CD4-positive, CD25-positive, alpha-beta regulatory T cell (primary cell): ENCODE results near the gene MIPEP. TPM values are rescaled to one million over a fixed set of nuclear protein-coding genes. Genes with fewer than 3 reads are reported as not detected.

Source experiments
- ATAC-seq, 2 donors: fragments of 150-1000 bp; cut with Tn5 transposase; one replicate each; pipeline ENCODE4 v1.10.0; 2021; ENCODE audit warnings: low read depth in 2 of 2, moderate number of reproducible peaks in 2 of 2, moderate library complexity in 1 of 2
- DNase-seq, 3 donors: peaks; one replicate each; pipeline versions ENCODE4 v3.0.0 to v3.0.0-alpha.2; 2012 to 2022; ENCODE audit warnings: mixed read lengths in 1 of 3
- H3K27ac ChIP-seq: one replicate; pipeline ENCODE4 v1.7.0; 2013; ENCODE audit warnings: mild to moderate bottlenecking, low read length; ENCODE audit not compliant: insufficient read depth, poor library complexity, severe bottlenecking
- H3K27me3 ChIP-seq: one replicate; pipeline ENCODE4 v1.7.0; 2013; ENCODE audit warnings: low read length; ENCODE audit not compliant: control insufficient read depth, insufficient read depth
- H3K36me3 ChIP-seq: one replicate; pipeline ENCODE4 v1.7.0; 2013; ENCODE audit warnings: mild to moderate bottlenecking, low read length, moderate library complexity; ENCODE audit not compliant: control insufficient read depth, insufficient read depth
- H3K4me1 ChIP-seq: 2 replicates; pipeline ENCODE4 v1.7.0; 2013; ENCODE audit warnings: mild to moderate bottlenecking, low read length; ENCODE audit not compliant: insufficient read depth, control insufficient read depth, poor library complexity, severe bottlenecking
- H3K4me3 ChIP-seq: one replicate; pipeline ENCODE4 v1.7.0; 2013; ENCODE audit warnings: low read depth, mild to moderate bottlenecking, low read length, moderate library complexity
- H3K9me3 ChIP-seq, 2 experiments: 1 replicate in 1 of 2; 2 replicates in 1 of 2; pipeline ENCODE4 v1.7.0; 2013; ENCODE audit warnings: low read length in 2 of 2, mild to moderate bottlenecking in 1 of 2, moderate library complexity in 1 of 2; ENCODE audit not compliant: control insufficient read depth in 2 of 2
- H3K27ac Mint-ChIP-seq, 3 donors: one replicate each; pipeline ENCODE4 v1.8.0; 2020 to 2022; ENCODE audit warnings: mild to moderate bottlenecking in 3 of 3, mixed read lengths in 3 of 3, moderate library complexity in 2 of 3
- H3K27me3 Mint-ChIP-seq: one replicate; pipeline ENCODE4 v1.8.0; 2022; ENCODE audit warnings: mild to moderate bottlenecking, mixed read lengths
- H3K36me3 Mint-ChIP-seq: one replicate; pipeline ENCODE4 v1.8.0; 2020; ENCODE audit warnings: mixed read lengths
- H3K4me1 Mint-ChIP-seq, 4 donors: one replicate each; pipeline ENCODE4 v1.8.0; 2020 to 2022; ENCODE audit warnings: mixed read lengths in 4 of 4, mild to moderate bottlenecking in 1 of 4
- H3K4me3 Mint-ChIP-seq, 4 donors: one replicate each; pipeline ENCODE4 v1.8.0; 2020 to 2022; ENCODE audit warnings: mild to moderate bottlenecking in 4 of 4, mixed read lengths in 4 of 4, moderate library complexity in 3 of 4
- H3K9me3 Mint-ChIP-seq, 7 donors: one replicate each; pipeline ENCODE4 v1.8.0; 2020 to 2022; ENCODE audit warnings: mixed read lengths in 7 of 7, mild to moderate bottlenecking in 3 of 7, moderate library complexity in 2 of 7
- polyA plus RNA-seq, 4 donors: library from polyadenylated mRNA; unstranded; fragments of 300-500 nt; fragmentation: Illumina TruSeq; gene quantifications; one replicate each; pipeline ENCODE4 v1.2.3, GENCODE V29; 2021
- total RNA-seq: library from RNA; stranded (reverse); gene quantifications from one replicate; pipeline ENCODE4 v1.2.3, GENCODE V29; 2022

Gene MIPEP
- total and polyA plus RNA-seq, 5 donors from 2014 or later = 4.9 to 22.0 (median 19.3) TPM

DNA sequence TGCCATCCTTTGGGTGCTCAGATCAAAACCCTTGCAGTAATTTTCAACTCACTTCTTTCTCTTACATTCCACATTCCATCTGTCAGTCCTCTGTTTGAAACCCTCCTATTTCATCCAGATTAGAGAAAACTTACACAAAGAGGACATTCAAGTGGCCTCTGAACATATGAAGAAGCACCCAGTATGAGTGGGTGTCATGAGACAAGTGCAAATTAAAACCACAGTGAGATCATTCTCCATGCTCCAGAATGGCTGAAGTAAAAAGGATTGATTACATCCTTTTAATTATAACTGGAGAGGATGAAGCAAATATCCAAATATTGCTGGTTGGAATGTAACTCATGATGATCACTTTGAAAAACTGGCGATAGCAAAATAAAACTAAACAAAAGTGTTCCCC, 96.5 kb downstream of the MIPEP start:
- peaks cover 0 to 3% (median 0%) of the 10 kb centered on the region in 7 donors for H3K9me3 Mint-ChIP-seq
- H3K9me3 ChIP-seq = no peaks in the 10 kb centered on the region
- H3K36me3 Mint-ChIP-seq = peaks cover 13% of the 10 kb centered on the region
- no peaks in the 10 kb centered on the region for H3K27me3 ChIP-seq
- ATAC-seq (no peak), DNase-seq (no peak)
- H3K4me3 ChIP-seq = no peak overlapping the region
- no peak overlapping the region for H3K27ac Mint-ChIP-seq
- H3K27me3 Mint-ChIP-seq = no peaks in the 10 kb centered on the region
- no peak overlapping the region for H3K4me3 Mint-ChIP-seq
- H3K27ac ChIP-seq = no peak overlapping the region
- H3K36me3 ChIP-seq = no peaks in the 10 kb centered on the region
- peaks cover 12% of the 10 kb centered on the region for H3K4me1 ChIP-seq
- peaks cover 6 to 31% (median 19%) of the 10 kb centered on the region in 4 donors for H3K4me1 Mint-ChIP-seq

DNA sequence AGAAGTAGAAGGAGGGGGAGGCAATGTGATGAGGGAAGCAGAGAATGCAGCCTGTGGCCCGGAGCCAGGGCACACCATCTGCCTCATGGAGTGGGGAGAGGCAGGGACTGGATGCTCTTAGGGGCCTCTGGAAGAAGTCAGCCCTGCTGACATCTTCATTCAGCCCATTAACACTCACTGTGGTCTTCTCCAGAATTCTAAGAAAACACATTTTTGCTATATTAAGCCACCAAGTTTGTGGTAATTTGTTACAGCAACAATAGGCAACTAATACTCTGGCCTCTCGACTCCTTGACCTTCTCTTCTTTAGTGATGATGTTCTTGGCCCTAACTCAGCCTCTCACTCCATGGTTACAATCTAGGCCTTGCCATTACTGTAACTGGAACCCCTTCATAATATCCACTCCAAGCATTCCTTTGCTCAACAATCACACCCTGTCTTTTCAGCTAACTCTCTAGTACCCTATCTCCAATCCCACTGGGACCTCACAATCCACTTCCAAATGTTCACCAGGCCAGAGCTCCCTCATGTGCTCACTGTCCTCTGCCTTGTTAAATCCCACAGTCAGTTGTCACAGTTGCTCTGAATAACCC, 98.5 kb downstream of the MIPEP start:
- no peak overlapping the region for H3K27ac Mint-ChIP-seq

DNA sequence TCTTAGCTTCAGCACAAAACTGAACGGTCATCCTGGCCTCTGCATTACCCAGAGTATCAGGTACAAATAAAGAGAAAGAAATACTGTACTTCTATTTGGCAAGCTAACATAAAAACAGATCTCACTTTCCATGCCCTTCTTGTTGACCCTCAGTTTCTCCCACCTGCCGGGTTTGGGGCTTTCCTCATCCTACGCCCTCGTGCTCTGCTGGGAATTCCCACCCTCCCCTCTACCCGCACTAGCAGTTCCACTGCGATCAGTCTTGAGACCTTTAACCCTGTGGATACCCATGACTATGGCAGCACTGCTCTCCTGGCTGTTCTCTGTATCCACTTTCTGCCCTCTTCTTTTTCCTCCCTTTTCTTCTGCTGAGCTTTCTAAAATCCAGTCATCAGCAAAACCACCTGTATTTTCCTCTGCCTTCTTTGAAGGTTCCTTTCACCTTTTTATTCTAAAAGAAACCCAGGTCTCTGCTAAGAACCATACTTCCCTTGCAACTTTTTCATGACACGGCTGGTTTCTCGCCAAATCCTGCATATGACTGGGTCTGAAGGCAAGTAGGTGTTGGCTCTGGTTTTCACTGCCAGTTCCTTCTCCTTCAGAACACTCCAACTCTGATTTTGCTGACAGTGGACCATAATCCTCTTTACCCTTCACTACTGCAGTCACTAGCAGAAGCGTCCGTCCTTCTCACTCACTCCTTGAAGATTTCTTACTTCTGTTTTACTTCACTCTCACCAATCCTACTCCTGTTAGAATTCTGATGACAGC, 99.4 kb downstream of the MIPEP start:
- no peaks in the 10 kb centered on the region for H3K27me3 Mint-ChIP-seq
- DNase-seq = no peak

More for the DNA sequence above, 98.5 kb downstream of the MIPEP start:
- no peak overlapping the region for H3K27ac ChIP-seq
- H3K27me3 ChIP-seq = no peaks in the 10 kb centered on the region
- no peak overlapping the region for H3K4me3 ChIP-seq
- Mint-ChIP-seq H3K27me3 (no peaks in the 10 kb centered on the region), H3K9me3 (no peaks in the 10 kb centered on the region), H3K4me1 (peaks cover 2 to 21% (median 14%) of the 10 kb centered on the region in 4 donors), H3K4me3 (no peak overlapping the region), H3K36me3 (peaks cover 8% of the 10 kb centered on the region)
- no peaks in the 10 kb centered on the region for H3K36me3 ChIP-seq
- no peak for DNase-seq
- ATAC-seq = no peak
- H3K4me1 ChIP-seq = peaks cover 12% of the 10 kb centered on the region
- H3K9me3 ChIP-seq = no peaks in the 10 kb centered on the region

DNA sequence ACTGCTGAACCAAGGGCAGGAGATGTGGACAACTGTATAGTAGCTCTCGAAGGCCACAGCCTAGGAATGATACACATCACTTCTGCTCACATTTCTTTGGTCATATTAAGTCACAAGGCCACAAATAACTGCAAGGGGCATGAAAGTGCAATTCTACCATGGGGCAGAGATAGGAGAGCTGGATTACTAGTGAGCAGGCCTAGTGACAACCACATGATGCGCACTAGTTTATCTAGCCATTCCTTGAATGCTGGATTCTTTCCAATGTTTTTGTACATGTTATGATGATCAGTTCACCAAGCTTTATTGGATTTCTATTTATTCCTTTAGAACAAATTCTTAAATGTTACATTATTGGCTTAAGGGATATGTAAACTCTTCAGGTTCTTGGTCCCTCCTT, 100.7 kb downstream of the MIPEP start:
- Histone ChIP-seq H3K9me3 (no peaks in the 10 kb centered on the region), H3K4me1 (no peaks in the 10 kb centered on the region), H3K4me3 (no peak overlapping the region), H3K36me3 (no peaks in the 10 kb centered on the region), H3K27ac (no peak overlapping the region), H3K27me3 (no peaks in the 10 kb centered on the region)
- DNase-seq = no peak
- Mint-ChIP-seq H3K4me3 (no peak overlapping the region), H3K9me3 (peaks cover 0 to 2% (median 0%) of the 10 kb centered on the region in 7 donors), H3K27me3 (no peaks in the 10 kb centered on the region), H3K36me3 (peaks cover 2% of the 10 kb centered on the region), H3K27ac (no peak overlapping the region), H3K4me1 (peaks cover 0 to 6% (median 3%) of the 10 kb centered on the region in 4 donors)
- ATAC-seq = no peak

More for the DNA sequence above, 99.4 kb downstream of the MIPEP start:
- no peaks in the 10 kb centered on the region for H3K27me3 ChIP-seq
- H3K9me3 ChIP-seq = no peaks in the 10 kb centered on the region
- H3K4me1 ChIP-seq = peaks cover 8% of the 10 kb centered on the region
- peaks cover 0 to 2% (median 0%) of the 10 kb centered on the region in 7 donors for H3K9me3 Mint-ChIP-seq
- no peak overlapping the region for H3K27ac ChIP-seq
- no peak overlapping the region for H3K4me3 ChIP-seq
- no peak overlapping the region for H3K27ac Mint-ChIP-seq
- no peak overlapping the region for H3K4me3 Mint-ChIP-seq
- H3K36me3 Mint-ChIP-seq = peaks cover 8% of the 10 kb centered on the region
- peaks cover 2 to 17% (median 12%) of the 10 kb centered on the region in 4 donors for H3K4me1 Mint-ChIP-seq
- no peaks in the 10 kb centered on the region for H3K36me3 ChIP-seq
- no peak for ATAC-seq

DNA sequence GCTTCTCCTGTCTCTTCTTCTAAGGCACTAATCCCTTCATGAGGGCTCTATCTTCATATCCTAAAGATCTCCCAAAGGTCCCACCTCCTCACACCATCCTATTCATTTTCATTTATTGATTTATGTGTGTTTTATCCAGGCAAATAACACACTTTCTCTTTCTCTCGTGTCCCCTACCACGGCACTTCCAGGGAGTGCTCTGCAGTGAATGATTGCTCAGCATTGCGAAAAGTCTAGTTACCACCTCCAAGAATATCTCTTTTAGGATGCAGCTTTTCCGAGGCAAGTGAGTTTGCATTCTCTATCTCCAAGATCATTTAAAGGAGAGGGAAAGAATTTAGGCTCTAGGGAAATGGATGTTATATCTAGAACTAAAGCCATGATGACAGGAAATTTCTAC, 101.7 kb downstream of the MIPEP start:
- DNase-seq (no peak), ATAC-seq (no peak)
- H3K27me3 Mint-ChIP-seq = no peaks in the 10 kb centered on the region
- H3K9me3 Mint-ChIP-seq = peaks cover 0 to 2% (median 0%) of the 10 kb centered on the region in 7 donors
- no peaks in the 10 kb centered on the region for H3K36me3 ChIP-seq
- H3K27ac ChIP-seq = no peak overlapping the region
- peaks cover 0 to 4% (median 1%) of the 10 kb centered on the region in 4 donors for H3K4me1 Mint-ChIP-seq
- no peak overlapping the region for H3K27ac Mint-ChIP-seq
- no peaks in the 10 kb centered on the region for H3K4me1 ChIP-seq
- H3K27me3 ChIP-seq = no peaks in the 10 kb centered on the region
- H3K4me3 ChIP-seq = no peak overlapping the region
- no peaks in the 10 kb centered on the region for H3K9me3 ChIP-seq
- H3K36me3 Mint-ChIP-seq = peaks cover under 1% of the 10 kb centered on the region
- no peak overlapping the region for H3K4me3 Mint-ChIP-seq

DNA sequence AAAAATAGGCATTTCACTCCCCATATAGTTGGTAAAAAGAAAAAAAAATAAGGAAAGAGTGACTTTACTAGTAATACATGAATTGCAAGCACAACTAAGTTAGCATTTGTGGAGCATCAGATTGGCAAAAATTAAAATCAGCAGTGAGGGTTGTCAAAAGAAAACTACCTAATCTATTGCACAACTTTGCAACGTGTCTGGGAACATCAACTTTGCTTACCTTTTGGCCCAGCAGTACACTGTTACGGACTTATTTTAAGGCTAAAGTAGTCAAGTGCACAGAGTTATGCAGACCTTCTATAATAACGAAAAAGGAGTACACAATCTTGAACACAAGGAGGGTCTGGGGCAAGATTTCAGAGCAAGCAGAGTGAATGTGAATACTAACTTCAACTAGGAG, 102.6 kb downstream of the MIPEP start:
- Histone ChIP-seq H3K36me3 (no peaks in the 10 kb centered on the region), H3K4me1 (no peaks in the 10 kb centered on the region), H3K27me3 (no peaks in the 10 kb centered on the region), H3K9me3 (no peaks in the 10 kb centered on the region), H3K27ac (no peak overlapping the region), H3K4me3 (no peak overlapping the region)
- Mint-ChIP-seq H3K27ac (no peak overlapping the region), H3K4me3 (no peak overlapping the region), H3K36me3 (peaks cover 9% of the 10 kb centered on the region), H3K4me1 (peaks cover 0 to 4% (median 1%) of the 10 kb centered on the region in 4 donors), H3K27me3 (no peaks in the 10 kb centered on the region), H3K9me3 (peaks cover 0 to 3% (median 0%) of the 10 kb centered on the region in 7 donors)
- ATAC-seq = no peak
- no peak for DNase-seq

GRCh38 chr13:23778879-23779278, 110.3 kb downstream of the MIPEP start:
- H3K36me3 Mint-ChIP-seq = peaks cover 23% of the 10 kb centered on the region
- Histone ChIP-seq H3K27me3 (no peaks in the 10 kb centered on the region), H3K27ac (no peak overlapping the region), H3K36me3 (no peaks in the 10 kb centered on the region), H3K4me3 (no peak overlapping the region), H3K4me1 (peaks cover 12% of the 10 kb centered on the region), H3K9me3 (no peaks in the 10 kb centered on the region)
- no peak overlapping the region for H3K4me3 Mint-ChIP-seq
- no peak for DNase-seq
- ATAC-seq = no peak
- no peak overlapping the region for H3K27ac Mint-ChIP-seq
- H3K27me3 Mint-ChIP-seq = no peaks in the 10 kb centered on the region
- H3K9me3 Mint-ChIP-seq = peaks cover 0 to 5% (median 0%) of the 10 kb centered on the region in 7 donors
- H3K4me1 Mint-ChIP-seq = peaks cover 17 to 32% (median 27%) of the 10 kb centered on the region in 4 donors
